OCI-LY1 (cell line): Measurements from ENCODE around the gene MRPS31.
A peak's percentile ranks its signal among the peaks of the same experiment; 100 is the strongest.
"Not testable (repeated sequence)": the region's sequence is repeated elsewhere in the genome, so short reads cannot be mapped to it uniquely, and the experiment has no call there.

Experiments used
- H2AFZ ChIP-seq: fragments of 200-600 bp; sonication (generic), shearing (Covaris generic); 2 replicates; pipeline ENCODE4 v1.6.0; 2014; ENCODE audit warnings: antibody characterized with exemption, mild to moderate bottlenecking, low read length
- H3F3A ChIP-seq: fragments of 200-600 bp; sonication (generic), shearing (Covaris generic); 2 replicates; pipeline ENCODE4 v1.6.0; 2014; ENCODE audit warnings: mild to moderate bottlenecking, antibody characterized with exemption, low read length, moderate library complexity; ENCODE audit not compliant: insufficient read depth
- H3K27ac ChIP-seq: fragments of 200-600 bp; sonication (generic); 2 replicates; pipeline ENCODE4 v1.5.1; 2014; ENCODE audit warnings: low read length, mixed run types, mild to moderate bottlenecking, low read depth; ENCODE audit not compliant: poor library complexity, severe bottlenecking
- H3K27me3 ChIP-seq: fragments of 200-600 bp; sonication (generic); 2 replicates; pipeline ENCODE4 v1.6.0; 2014; ENCODE audit warnings: antibody characterized with exemption, mild to moderate bottlenecking, low read length, moderate library complexity; ENCODE audit not compliant: insufficient read depth
- H3K36me3 ChIP-seq: fragments of 200-600 bp; sonication (generic); 2 replicates; pipeline ENCODE4 v1.6.1; 2014; ENCODE audit warnings: mild to moderate bottlenecking, antibody characterized with exemption, low read length, moderate library complexity, mixed read lengths; ENCODE audit not compliant: insufficient read depth
- H3K4me1 ChIP-seq: fragments of 200-600 bp; sonication (generic); 2 replicates; pipeline ENCODE4 v1.5.1; 2014; ENCODE audit warnings: mild to moderate bottlenecking, low read length, moderate library complexity; ENCODE audit not compliant: insufficient read depth, severe bottlenecking
- H3K4me2 ChIP-seq: fragments of 200-600 bp; sonication (generic), shearing (Covaris generic); 2 replicates; pipeline ENCODE4 v1.6.1; 2014; ENCODE audit warnings: low read length
- H3K4me3 ChIP-seq: fragments of 200-600 bp; sonication (generic); 2 replicates; pipeline ENCODE4 v1.5.1; 2014; ENCODE audit warnings: low read length, low read depth, mild to moderate bottlenecking, mixed read lengths; ENCODE audit not compliant: poor library complexity, severe bottlenecking
- H3K79me2 ChIP-seq: fragments of 200-600 bp; shearing (Covaris generic); 2 replicates; pipeline ENCODE4 v1.6.1; 2016; ENCODE audit warnings: mixed run types, low read length, mixed read lengths; ENCODE audit not compliant: insufficient read depth
- H3K9ac ChIP-seq: fragments of 200-600 bp; sonication (generic), shearing (Covaris generic); 2 replicates; pipeline ENCODE4 v1.6.1; 2014; ENCODE audit warnings: mild to moderate bottlenecking, low read length, mixed read lengths
- H3K9me2 ChIP-seq: fragments of 200-600 bp; sonication (generic), shearing (Covaris generic); 2 replicates; pipeline ENCODE4 v1.6.1; 2014; ENCODE audit warnings: low read depth, mild to moderate bottlenecking, low read length, mixed read lengths
- H3K9me3 ChIP-seq: fragments of 200-600 bp; shearing (Covaris generic); 2 replicates; pipeline ENCODE4 v1.6.1; 2014; ENCODE audit warnings: low read length, mixed read lengths
- H4K20me1 ChIP-seq: fragments of 200-600 bp; sonication (generic), shearing (Covaris generic); 2 replicates; pipeline ENCODE4 v1.6.0; 2016; ENCODE audit warnings: mild to moderate bottlenecking, low read length; ENCODE audit not compliant: insufficient read depth
- EZH2 ChIP-seq: fragments of 200-600 bp; sonication (generic), shearing (Covaris generic); IDR thresholded peaks from 2 replicates; pipeline ENCODE4 v1.8.0; 2017; ENCODE audit warnings: borderline replicate concordance, mixed run types, mild to moderate bottlenecking, antibody characterized with exemption, low read length, moderate library complexity, mixed read lengths
- TF ChIP-seq, protein P1 (sequence below): fragments of 200-600 bp; sonication (generic), shearing (Covaris generic); IDR thresholded peaks from 2 replicates; pipeline ENCODE4 v1.5.1; 2017; ENCODE audit warnings: mild to moderate bottlenecking, antibody characterized with exemption, low read length, moderate library complexity, mixed read lengths

The MRPS31 gene

GRCh38 chr13:40787062-40787461 lies 16.1 kb upstream of the MRPS31 start:
- H2AFZ ChIP-seq: no peak overlapping the region
- H3K79me2 ChIP-seq: no peaks in the 10 kb centered on the region
- H3K9ac ChIP-seq: no peak overlapping the region
- H3K27ac ChIP-seq: no peak overlapping the region
- H3K4me2 ChIP-seq: no peak overlapping the region
- no peaks in the 10 kb centered on the region for H3K36me3 ChIP-seq
- no peaks in the 10 kb centered on the region for H4K20me1 ChIP-seq
- TF ChIP-seq, protein P1, sequence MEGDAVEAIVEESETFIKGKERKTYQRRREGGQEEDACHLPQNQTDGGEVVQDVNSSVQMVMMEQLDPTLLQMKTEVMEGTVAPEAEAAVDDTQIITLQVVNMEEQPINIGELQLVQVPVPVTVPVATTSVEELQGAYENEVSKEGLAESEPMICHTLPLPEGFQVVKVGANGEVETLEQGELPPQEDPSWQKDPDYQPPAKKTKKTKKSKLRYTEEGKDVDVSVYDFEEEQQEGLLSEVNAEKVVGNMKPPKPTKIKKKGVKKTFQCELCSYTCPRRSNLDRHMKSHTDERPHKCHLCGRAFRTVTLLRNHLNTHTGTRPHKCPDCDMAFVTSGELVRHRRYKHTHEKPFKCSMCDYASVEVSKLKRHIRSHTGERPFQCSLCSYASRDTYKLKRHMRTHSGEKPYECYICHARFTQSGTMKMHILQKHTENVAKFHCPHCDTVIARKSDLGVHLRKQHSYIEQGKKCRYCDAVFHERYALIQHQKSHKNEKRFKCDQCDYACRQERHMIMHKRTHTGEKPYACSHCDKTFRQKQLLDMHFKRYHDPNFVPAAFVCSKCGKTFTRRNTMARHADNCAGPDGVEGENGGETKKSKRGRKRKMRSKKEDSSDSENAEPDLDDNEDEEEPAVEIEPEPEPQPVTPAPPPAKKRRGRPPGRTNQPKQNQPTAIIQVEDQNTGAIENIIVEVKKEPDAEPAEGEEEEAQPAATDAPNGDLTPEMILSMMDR: no peak
- TF ChIP-seq EZH2: no peak
- no peaks in the 10 kb centered on the region for H3K9me2 ChIP-seq
- peaks cover 44% of the 10 kb centered on the region for H3K4me1 ChIP-seq
- no peak overlapping the region for H3K4me3 ChIP-seq
- H3F3A ChIP-seq: peaks cover 4% of the 10 kb centered on the region
- no peaks in the 10 kb centered on the region for H3K27me3 ChIP-seq
- no peaks in the 10 kb centered on the region for H3K9me3 ChIP-seq

DNA sequence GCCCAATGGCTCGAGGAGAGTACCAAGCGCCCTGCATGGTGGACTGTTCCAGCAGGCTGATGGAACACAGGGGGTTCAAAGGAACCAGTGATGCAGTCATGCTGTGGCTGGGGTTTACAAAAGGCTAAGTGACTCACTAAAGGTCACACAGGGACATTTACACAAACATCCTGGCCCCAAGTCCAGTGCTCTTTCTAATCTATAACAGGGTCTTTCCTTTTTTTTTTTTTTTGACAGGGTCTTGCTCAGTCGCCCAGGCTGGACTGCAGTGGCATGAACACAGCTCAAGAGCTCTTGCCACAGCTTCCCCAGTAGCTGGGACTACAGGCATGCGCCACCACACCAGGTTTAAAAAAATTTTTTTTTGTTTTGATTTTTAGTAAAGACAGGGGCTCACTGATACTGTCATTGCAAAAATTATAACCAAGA lies 15.6 kb upstream of the MRPS31 start:
- no peaks in the 10 kb centered on the region for H3K9me3 ChIP-seq
- no peaks in the 10 kb centered on the region for H3K9me2 ChIP-seq
- H3K79me2 ChIP-seq: no peaks in the 10 kb centered on the region
- no peaks in the 10 kb centered on the region for H4K20me1 ChIP-seq
- H3K4me3 ChIP-seq: no peak overlapping the region
- H3K4me2 ChIP-seq: no peak overlapping the region
- H3K4me1 ChIP-seq: peaks cover 44% of the 10 kb centered on the region
- TF ChIP-seq, protein P1: no peak
- TF ChIP-seq EZH2: no peak
- no peak overlapping the region for H3K27ac ChIP-seq
- H3K36me3 ChIP-seq: no peaks in the 10 kb centered on the region
- no peak overlapping the region for H2AFZ ChIP-seq
- no peak overlapping the region for H3K9ac ChIP-seq
- no peaks in the 10 kb centered on the region; the same call in 1 of the 2 replicates for H3F3A ChIP-seq
- no peaks in the 10 kb centered on the region for H3K27me3 ChIP-seq

- Histone ChIP-seq H3K79me2 (no peaks in the 10 kb centered on the region), H3K4me3 (no peak overlapping the region), H2AFZ (no peak overlapping the region), H3K4me2 (no peak overlapping the region), H4K20me1 (no peaks in the 10 kb centered on the region), H3K27ac (no peak overlapping the region), H3K9ac (no peak overlapping the region), H3K4me1 (peaks cover 34% of the 10 kb centered on the region), H3K27me3 (no peaks in the 10 kb centered on the region), H3F3A (no peaks in the 10 kb centered on the region; the same call in 1 of the 2 replicates), H3K9me3 (no peaks in the 10 kb centered on the region), H3K36me3 (no peaks in the 10 kb centered on the region), H3K9me2 (no peaks in the 10 kb centered on the region)
- no peak for TF ChIP-seq EZH2
- TF ChIP-seq, protein P1: no peak
Observed at GRCh38 chr13:40784540-40784939, 13.6 kb upstream of the MRPS31 start.

GRCh38 chr13:40782971-40783370 lies 12.0 kb upstream of the MRPS31 start:
- not testable (repeated sequence) for H3K9me2 ChIP-seq, H3K27me3 ChIP-seq, H4K20me1 ChIP-seq, H3F3A ChIP-seq, H2AFZ ChIP-seq, H3K4me2 ChIP-seq, H3K4me3 ChIP-seq, H3K36me3 ChIP-seq, H3K79me2 ChIP-seq, H3K9ac ChIP-seq, H3K9me3 ChIP-seq
- H3K27ac ChIP-seq: peak overlapping the region; percentile 23
- H3K4me1 ChIP-seq: peaks cover 35% of the 10 kb centered on the region
